Measurements from ENCODE around the gene PLXNA2.

PLXNA2 gene

DNA sequence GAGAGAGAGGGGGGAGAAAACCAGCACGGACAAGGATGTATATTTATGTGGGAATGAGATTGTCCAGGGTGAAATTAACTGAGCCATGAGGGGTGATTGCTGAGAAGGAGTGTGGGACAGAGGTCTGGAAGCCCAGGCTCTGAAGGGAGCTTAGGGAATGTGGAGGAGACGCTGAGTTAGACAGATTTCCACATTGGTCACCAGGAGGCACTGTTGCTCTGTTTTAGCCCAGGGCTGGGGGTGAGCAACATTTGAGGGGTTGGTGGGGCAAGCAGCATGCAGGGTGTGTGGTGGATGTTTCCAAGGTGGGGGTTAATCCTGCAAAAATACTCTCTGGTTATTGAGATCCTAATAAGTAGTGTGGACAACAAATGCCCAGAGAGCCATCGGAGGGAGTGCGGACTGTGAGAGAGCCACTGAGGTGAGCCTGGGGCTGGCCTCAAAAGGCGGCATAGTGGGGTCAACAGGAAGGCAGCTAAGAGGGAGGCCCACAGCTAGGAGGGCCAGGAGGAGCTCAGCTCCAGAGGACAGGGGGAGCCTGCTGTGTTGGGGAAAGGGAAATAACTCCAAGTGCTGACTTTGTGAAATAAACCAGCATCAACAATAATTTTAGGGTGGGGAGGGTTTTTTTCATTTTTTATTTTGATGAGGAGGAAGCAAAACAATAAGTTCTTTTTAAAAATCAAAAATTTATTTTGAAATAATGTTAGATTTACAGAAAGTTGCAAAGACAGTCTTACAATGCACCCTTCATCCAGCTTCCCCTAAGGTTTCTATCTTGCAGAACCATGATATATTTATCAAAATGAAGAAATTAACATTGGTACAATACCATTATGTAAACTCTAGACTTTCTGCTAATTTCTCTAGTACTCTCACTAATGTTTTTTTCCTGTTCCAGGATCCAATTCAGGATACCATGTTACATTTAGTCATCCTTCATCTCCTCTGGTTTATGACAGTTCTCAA, 250.4 kb downstream of the PLXNA2 start:
- DNase-seq (ENCODE audit: extremely low read depth, low read depth) = no peak
- TF ChIP-seq, protein P1, sequence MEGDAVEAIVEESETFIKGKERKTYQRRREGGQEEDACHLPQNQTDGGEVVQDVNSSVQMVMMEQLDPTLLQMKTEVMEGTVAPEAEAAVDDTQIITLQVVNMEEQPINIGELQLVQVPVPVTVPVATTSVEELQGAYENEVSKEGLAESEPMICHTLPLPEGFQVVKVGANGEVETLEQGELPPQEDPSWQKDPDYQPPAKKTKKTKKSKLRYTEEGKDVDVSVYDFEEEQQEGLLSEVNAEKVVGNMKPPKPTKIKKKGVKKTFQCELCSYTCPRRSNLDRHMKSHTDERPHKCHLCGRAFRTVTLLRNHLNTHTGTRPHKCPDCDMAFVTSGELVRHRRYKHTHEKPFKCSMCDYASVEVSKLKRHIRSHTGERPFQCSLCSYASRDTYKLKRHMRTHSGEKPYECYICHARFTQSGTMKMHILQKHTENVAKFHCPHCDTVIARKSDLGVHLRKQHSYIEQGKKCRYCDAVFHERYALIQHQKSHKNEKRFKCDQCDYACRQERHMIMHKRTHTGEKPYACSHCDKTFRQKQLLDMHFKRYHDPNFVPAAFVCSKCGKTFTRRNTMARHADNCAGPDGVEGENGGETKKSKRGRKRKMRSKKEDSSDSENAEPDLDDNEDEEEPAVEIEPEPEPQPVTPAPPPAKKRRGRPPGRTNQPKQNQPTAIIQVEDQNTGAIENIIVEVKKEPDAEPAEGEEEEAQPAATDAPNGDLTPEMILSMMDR (IDR thresholded peaks at IDR 0.05; ENCODE audit: low read depth, low read length) = peak; percentile 46

DNA sequence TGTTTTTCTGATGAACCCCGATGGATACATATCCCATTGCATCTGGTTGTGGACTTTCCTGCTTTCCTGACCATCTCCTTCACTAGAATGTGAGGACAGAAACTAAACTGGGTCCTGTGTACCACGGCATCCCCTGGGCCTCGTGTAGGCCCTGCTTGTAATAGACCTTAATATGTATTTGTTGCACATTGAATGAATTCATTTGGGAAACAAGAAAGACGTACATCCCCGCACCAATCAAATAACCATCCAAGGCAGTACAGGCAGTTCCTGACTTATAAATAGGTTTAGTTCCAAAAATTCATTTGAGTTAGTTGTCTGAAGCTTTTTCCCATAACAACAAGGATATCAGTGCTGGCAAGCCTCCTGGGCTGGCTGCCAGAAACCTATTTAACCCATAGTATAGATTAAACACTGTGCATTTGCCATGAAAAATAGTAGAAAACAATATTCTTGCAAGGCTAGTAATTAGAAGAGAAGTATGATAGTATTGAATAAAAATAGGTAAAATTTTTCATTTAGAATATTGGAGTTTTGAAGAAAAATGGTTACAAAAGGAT, 251.4 kb downstream of the PLXNA2 start:
- no peak for DNase-seq (ENCODE audit: extremely low read depth, low read depth)
- TF ChIP-seq, protein P1 (IDR thresholded peaks at IDR 0.05; ENCODE audit: low read depth, low read length) = no peak

DNA sequence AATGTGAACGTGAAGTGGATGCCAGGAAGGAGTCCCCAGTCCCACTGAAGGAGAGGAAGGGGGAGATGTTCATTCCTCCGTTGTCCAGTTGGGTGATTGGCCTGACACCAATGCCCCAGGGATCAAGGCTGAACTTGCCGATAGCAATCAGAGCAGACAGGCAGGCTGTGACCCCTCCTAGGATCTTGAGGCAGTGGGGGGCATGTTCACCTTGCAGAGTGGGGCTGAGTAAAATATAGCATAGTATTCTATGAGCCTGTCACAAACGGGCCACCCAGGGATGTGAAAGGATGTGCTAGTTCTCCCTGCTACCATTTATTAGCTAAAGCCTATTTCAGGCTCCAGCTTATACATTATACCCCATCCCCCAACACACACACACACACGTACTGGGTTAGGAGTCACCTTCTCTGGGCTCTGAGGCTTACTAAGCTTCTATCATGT, 252.6 kb downstream of the PLXNA2 start:
- TF ChIP-seq, protein P1 (IDR thresholded peaks at IDR 0.05; ENCODE audit: low read depth, low read length) = no peak

DNA sequence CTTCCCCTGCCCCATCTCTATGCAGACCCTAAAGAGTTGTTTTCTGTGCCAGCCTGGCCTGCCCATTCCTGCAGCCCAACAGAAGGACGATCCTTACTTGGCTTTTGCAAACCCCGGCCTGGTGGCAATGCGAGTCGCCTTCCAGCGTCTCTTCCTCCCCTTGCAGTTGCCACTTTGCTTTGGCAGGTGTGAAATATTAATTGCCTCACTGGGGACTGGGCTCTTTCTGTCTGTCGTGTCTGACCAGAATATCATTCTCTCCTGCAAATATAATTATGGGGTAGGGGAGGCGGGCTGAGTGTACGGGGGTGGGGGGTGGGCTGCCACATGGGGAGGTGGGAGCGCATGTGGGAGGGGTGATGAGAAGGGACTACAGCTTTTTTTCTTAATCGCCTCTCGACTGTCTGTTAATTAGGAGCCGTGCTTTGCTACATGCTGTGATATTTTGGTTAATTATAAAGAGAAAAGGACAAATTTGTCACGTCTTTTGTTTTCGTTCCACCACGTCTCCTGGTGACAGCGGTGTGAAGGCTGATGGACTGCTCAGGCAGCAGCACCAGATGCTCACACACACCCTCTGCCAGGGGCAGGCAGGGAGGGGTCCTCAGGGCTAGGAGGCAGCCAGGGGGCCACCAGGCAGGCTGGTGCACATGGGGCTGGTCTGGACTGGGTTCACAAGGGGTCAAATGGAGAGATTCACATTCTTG, 253.2 kb downstream of the PLXNA2 start:
- no peak for DNase-seq (ENCODE audit: extremely low read depth, low read depth)
- TF ChIP-seq, protein P1 (IDR thresholded peaks at IDR 0.05; ENCODE audit: low read depth, low read length) = no peak

More for the DNA sequence above, 252.6 kb downstream of the PLXNA2 start:
- DNase-seq (ENCODE audit: extremely low read depth, low read depth) = no peak

DNA sequence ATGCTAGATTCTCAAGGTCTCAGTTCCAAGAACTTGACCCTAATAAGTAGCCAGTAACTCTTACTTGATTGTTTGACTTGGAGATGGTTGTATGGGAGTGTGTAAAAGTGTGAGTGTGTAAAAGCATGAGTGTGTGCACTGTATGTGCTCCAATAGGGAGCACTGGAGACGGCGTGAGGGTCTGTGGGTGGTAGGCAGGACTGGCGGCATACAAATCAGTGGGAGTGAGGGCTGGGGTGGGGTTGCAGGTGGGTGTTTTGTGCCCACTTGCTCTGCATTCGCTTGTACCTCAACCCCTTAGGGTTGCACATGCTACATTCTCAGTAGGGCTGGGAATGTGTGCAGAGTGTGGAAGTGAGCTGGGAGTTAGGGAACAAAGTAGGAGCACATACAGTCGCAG, 253.7 kb downstream of the PLXNA2 start:
- TF ChIP-seq, protein P1 (IDR thresholded peaks at IDR 0.05; ENCODE audit: low read depth, low read length) = no peak
- DNase-seq (ENCODE audit: extremely low read depth, low read depth) = no peak

DNA sequence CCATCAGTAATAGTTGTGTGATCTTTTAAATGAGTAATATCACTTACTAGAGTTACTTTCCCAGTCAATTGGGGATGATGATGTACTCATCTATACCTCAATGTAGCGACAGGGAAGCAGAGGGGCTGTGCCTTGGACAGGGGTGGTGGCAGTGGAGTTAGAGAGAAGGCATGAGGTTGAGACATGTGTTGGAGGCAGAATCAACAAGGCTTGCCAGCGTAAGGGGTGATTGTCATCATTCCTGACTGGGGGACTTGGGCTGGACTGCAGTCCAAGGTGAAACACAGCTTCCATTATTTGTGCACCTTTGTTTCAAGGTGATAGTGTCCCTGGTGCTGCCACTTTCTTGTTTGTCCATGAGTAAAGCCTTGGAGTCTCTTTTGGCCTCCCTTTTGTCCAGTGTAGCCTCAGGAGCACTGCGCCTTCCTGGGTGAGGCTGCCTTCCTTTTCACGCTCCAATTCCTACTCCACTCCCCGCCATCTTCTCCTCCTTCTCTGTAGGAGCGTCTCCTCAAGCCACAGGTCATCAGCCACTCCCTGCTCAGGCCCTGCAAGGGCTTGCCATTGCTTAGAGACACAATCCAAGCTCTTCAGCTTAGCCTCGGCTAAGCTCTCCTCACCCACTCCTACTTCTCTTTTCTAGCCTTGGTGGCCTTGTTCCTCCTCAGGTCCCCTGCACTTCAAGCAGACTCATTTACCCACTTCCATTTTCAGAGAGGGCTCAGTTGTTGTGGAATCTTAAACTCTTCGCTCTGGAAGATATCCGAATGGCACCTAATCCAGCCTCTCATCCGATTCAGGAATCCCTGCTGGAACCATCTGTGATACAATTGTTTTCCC, 255.6 kb downstream of the PLXNA2 start:
- TF ChIP-seq, protein P1 (IDR thresholded peaks at IDR 0.05; ENCODE audit: low read depth, low read length) = no peak
- no peak for DNase-seq (ENCODE audit: extremely low read depth, low read depth)
